ENCODE results near the gene GNL3L. TPM values are rescaled to one million over a fixed set of nuclear protein-coding genes. Genes with fewer than 3 reads are reported as not detected.

GNL3L gene
- total and polyA plus RNA-seq, 9 of the 15 experiments (the other 6 are each of a cell fraction or from before 2014, with no cell fraction given), result 11.5 to 81.7 (median 37.6) TPM

DNA sequence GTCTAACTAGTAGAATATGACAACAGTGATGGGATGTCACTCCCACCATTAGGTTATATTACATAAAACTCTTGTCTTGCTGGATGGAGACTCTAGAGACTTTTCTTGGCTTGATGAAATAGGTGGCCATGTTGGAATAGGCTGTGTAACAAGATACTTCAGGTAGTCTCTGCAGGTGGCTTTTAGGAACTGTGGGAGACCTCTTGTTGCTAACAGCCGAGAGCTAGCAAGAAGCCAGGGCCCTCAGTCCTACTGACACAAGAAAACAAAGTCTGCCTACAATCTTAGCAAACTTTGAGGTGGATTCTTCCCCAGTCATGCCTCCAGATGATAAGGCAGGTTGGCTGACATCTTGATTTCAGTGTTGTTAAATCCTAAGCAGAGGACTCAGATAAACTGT lies 72.5 kb downstream of the GNL3L start:
- FAIRE-seq, result no peak
- H3K79me2 ChIP-seq (ENCODE audit: control insufficient read depth, insufficient read depth, low read length), result no peaks in the 10 kb centered on the region
- ChIA-PET POLR2A (interaction anchor here (0.9 kb wide), 1 partner anchor 10 kb away, joined by 3 read pairs; no protein-coding TSS in a partner anchor), CTCF (ENCODE audit: low intra/inter-chr PET ratio) (no interaction called here)
- no peaks in the 10 kb centered on the region for H3K9me3 ChIP-seq (replicated peaks; ENCODE audit: control insufficient read depth, insufficient read depth, low read depth, low read length)
- no peak overlapping the region for H3K27ac ChIP-seq (ENCODE audit: extremely low read depth, low read depth, low read length)
- DNase-seq (ENCODE audit: extremely low read depth in 1 of 4, low spot score in 3 of 4), result no peak
- no peaks in the 10 kb centered on the region for H3K36me3 ChIP-seq (ENCODE audit: control insufficient read depth, insufficient read depth, low read length)
- in situ Hi-C loops (cut with MboI), result no loop called here
- intact Hi-C loops (cut with micrococcal nuclease), result no loop called here
- H4K20me1 ChIP-seq (replicated peaks; ENCODE audit: control insufficient read depth, insufficient read depth, low read length), result no peaks in the 10 kb centered on the region
- ATAC-seq, result no peak
- no peak overlapping the region for H3K9ac ChIP-seq (ENCODE audit: insufficient read depth in 1 of 2, low read depth in 2 of 2, low read length in 2 of 2)
- H3K27me3 ChIP-seq (ENCODE audit: control insufficient read depth in 2 of 2, insufficient read depth in 2 of 2, low read length in 2 of 2), result no peaks in the 10 kb centered on the region
- TF ChIP-seq MEF2A (IDR thresholded peaks at IDR 0.05; ENCODE audit: control insufficient read depth, low read depth, low read length) (no peak), TRIM24 (IDR thresholded peaks at IDR 0.05) (no peak), ZNF24 (IDR thresholded peaks at IDR 0.05) (no peak), ZNF717 (CRISPR knock-in tag; IDR thresholded peaks at IDR 0.05) (no peak)
- TF ChIP-seq, protein P1, sequence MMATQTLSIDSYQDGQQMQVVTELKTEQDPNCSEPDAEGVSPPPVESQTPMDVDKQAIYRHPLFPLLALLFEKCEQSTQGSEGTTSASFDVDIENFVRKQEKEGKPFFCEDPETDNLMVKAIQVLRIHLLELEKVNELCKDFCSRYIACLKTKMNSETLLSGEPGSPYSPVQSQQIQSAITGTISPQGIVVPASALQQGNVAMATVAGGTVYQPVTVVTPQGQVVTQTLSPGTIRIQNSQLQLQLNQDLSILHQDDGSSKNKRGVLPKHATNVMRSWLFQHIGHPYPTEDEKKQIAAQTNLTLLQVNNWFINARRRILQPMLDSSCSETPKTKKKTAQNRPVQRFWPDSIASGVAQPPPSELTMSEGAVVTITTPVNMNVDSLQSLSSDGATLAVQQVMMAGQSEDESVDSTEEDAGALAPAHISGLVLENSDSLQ (IDR thresholded peaks at IDR 0.05), result no peak
- 0% methylated on average over 1 of the region's 1 CpG for WGBS (ENCODE audit: insufficient coverage, low coverage, missing lambda C conversion rate)
- no peak overlapping the region for H2AFZ ChIP-seq (ENCODE audit: low read depth, low read length)
- no TSS peak for BruUV-seq (replicated peaks)
- no peak overlapping the region for H3K4me2 ChIP-seq (ENCODE audit: insufficient read depth, low read length)
- no peaks in the 10 kb centered on the region for H3K4me1 ChIP-seq (replicated peaks in 1 of 2; ENCODE audit: control insufficient read depth in 2 of 2, insufficient read depth in 2 of 2, low read length in 2 of 2)
- no peaks in the 10 kb centered on the region for H3K9me1 ChIP-seq (ENCODE audit: control insufficient read depth, insufficient read depth, low read length)
- no peak overlapping the region for H3K4me3 ChIP-seq

Other genes starting within 250 kb of the GNL3L start
- gene WNK3, start 172.2 kb upstream of the GNL3L start, total RNA-seq (2014; rRNA removed), result not detected in 2 replicates
- under 0.01 TPM in 1 of 2 replicates, not detected in the other for gene WNK3, start 172.2 kb upstream of the GNL3L start, total RNA-seq (2014; rRNA removed; fragmentation: Illumina TruSeq; extraction: Trizol)
- gene WNK3, start 172.2 kb upstream of the GNL3L start, total RNA-seq (2015; rRNA removed; fragmentation: Illumina TruSeq; extraction: Trizol), result under 0.01 TPM in 1 of 2 replicates, not detected in the other
- 0.02 and 0.11 TPM in 2 replicates for gene WNK3, start 172.2 kb upstream of the GNL3L start, total RNA-seq (2021)
- gene WNK3, start 172.2 kb upstream of the GNL3L start, polyA plus RNA-seq (2011; rRNA removed), result not detected in 2 replicates
- gene WNK3, start 172.2 kb upstream of the GNL3L start, polyA plus RNA-seq (2014; fragmentation: Illumina TruSeq; extraction: Trizol), result not detected in 2 replicates
- gene WNK3, start 172.2 kb upstream of the GNL3L start, polyA plus RNA-seq (2014; fragmentation: Nextera tagmentation; extraction: Ambion mirVana), result under 1 TPM; 0.01 TPM
- gene WNK3, start 172.2 kb upstream of the GNL3L start, polyA plus RNA-seq (2014; rRNA removed), result not detected in 2 replicates
- gene TSR2, start 89.8 kb upstream of the GNL3L start, total RNA-seq (2014; rRNA removed), result 23.8 and 28.5 TPM in 2 replicates
- gene TSR2, start 89.8 kb upstream of the GNL3L start, total RNA-seq (2014; rRNA removed; fragmentation: Illumina TruSeq; extraction: Trizol), result 26.2 and 27.1 TPM in 2 replicates
- 29.1 and 29.8 TPM in 2 replicates for gene TSR2, start 89.8 kb upstream of the GNL3L start, total RNA-seq (2015; rRNA removed; fragmentation: Illumina TruSeq; extraction: Trizol)
- 27.4 and 32.2 TPM in 2 replicates for gene TSR2, start 89.8 kb upstream of the GNL3L start, total RNA-seq (2021)
- 18.0 and 20.1 TPM in 2 replicates for gene TSR2, start 89.8 kb upstream of the GNL3L start, polyA plus RNA-seq (2011; rRNA removed)
- 45.8 and 50.0 TPM in 2 replicates for gene TSR2, start 89.8 kb upstream of the GNL3L start, polyA plus RNA-seq (2014; fragmentation: Illumina TruSeq; extraction: Trizol)
- gene TSR2, start 89.8 kb upstream of the GNL3L start, polyA plus RNA-seq (2014; fragmentation: Nextera tagmentation; extraction: Ambion mirVana), result 10 to 100 TPM in 1 of 2 experiments, 1 to 10 TPM in 1; 8.6 to 17.4 TPM
- 35.9 and 37.7 TPM in 2 replicates for gene TSR2, start 89.8 kb upstream of the GNL3L start, polyA plus RNA-seq (2014; rRNA removed)
- gene FGD1, start 34.0 kb upstream of the GNL3L start, total RNA-seq (2014; rRNA removed), result 0.04 TPM in 1 of 2 replicates, not detected in the other
- gene FGD1, start 34.0 kb upstream of the GNL3L start, total RNA-seq (2014; rRNA removed; fragmentation: Illumina TruSeq; extraction: Trizol), result not detected in 2 replicates
- gene FGD1, start 34.0 kb upstream of the GNL3L start, total RNA-seq (2015; rRNA removed; fragmentation: Illumina TruSeq; extraction: Trizol), result 0.04 TPM in 2 replicates
- gene FGD1, start 34.0 kb upstream of the GNL3L start, total RNA-seq (2021), result 0.07 and 0.09 TPM in 2 replicates
- 0.01 and 0.08 TPM in 2 replicates for gene FGD1, start 34.0 kb upstream of the GNL3L start, polyA plus RNA-seq (2011; rRNA removed)
- 0.06 TPM in 2 replicates for gene FGD1, start 34.0 kb upstream of the GNL3L start, polyA plus RNA-seq (2014; fragmentation: Illumina TruSeq; extraction: Trizol)
- gene FGD1, start 34.0 kb upstream of the GNL3L start, polyA plus RNA-seq (2014; fragmentation: Nextera tagmentation; extraction: Ambion mirVana), result under 1 TPM; 0.01 to 0.04 TPM
- gene FGD1, start 34.0 kb upstream of the GNL3L start, polyA plus RNA-seq (2014; rRNA removed), result 0.04 and 0.07 TPM in 2 replicates